GM21723 (cell line): ENCODE data around the gene DENND6B.

Experiments
- ATAC-seq: cut with Tn5 transposase; IDR thresholded peaks from one replicate; pipeline ENCODE4 v1.9.1; 2021; ENCODE audit warnings: mild to moderate bottlenecking, moderate library complexity; ENCODE audit not compliant: unreplicated experiment

DENND6B gene

DNA sequence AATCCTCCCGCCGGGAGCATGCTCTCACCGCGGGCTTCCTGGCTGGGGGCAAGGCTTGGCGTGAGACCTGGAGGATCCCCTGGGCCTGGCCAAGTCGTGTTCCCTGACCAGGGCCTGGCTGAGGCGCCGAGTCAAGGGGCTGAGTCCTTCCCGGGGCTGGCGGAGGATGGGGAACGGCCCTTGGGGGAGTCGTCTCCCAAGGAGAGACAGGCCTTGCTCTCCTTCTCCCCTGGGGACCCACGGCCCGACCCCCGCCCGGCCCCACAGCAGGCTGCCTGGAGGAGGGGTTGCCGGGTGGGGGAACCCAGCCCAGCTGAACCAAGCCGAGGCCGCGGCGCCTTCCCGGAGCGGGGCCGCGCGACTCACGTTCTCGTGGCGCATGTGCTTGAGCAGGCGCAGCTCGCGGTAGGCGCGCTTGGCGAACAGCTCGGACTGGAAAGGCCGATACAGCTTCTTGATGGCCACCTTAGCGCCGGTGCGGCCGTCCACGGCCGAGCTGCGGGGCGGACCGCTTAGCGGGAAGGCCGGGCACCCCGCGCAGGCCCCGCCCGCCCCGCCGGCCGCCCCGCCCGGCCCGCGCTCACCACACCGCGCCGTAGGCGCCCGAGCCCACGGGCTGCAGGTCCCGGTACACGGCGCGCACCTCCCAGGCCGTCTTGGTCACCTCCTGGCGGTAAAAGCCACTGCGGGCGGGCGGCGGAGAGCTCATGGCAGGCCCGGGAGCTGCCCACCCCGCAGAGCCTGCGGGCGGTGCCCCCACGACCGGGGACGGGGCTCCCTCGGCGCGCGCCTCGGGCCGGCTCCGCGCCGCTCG is 65.8 kb downstream of the DENND6B start:
- ATAC-seq, result no peak

DNA sequence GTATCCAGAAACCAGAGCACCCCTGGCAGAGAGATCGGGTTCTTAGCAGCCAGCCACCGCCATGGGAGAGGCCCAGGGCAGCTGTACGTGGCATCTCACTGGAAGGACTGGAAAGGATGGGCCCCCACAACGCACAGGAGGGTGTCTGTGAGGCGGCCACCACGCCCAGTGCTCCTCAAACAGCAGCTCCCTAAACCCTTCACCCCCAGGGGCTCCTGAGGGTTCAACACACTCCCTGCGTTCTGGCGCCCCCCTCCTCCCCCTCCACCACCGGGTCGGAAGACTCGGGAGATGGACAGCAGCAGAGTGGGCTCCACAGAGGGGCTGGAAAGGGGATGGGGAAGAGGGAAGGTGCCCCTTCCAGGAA is 66.4 kb downstream of the DENND6B start:
- ATAC-seq, result no peak

DNA sequence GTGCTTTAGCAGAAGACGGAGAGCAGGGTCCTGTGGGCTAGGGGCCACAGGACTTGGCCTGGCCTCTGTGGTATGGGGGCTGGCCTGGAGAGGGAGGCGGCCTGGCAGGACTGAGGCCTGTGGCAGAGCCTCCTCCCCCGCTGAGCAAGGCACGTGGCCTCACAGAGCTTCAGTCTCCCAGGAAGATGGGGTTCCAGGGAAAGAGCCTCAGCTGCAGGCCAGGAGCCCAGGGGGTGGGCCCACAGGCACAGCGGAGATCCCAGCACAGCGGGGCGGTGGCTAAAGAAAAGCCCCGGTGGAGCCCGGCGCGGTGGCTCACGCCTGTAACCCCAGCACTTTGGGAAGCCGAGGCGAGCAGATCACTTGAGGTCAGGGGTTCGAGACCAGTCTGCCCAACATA is 67.5 kb downstream of the DENND6B start:
- ATAC-seq, result no peak
